ENCODE data around the gene RNF207. TPM values are rescaled to one million over a fixed set of nuclear protein-coding genes. Genes with fewer than 3 reads are reported as not detected.
"Not testable (repeated sequence)": the region's sequence is repeated elsewhere in the genome, so short reads cannot be mapped to it uniquely, and the experiment has no call there.

The RNF207 gene
- total RNA-seq, 6 experiments from 2014 or later = 8.4 to 20.5 (median 14.4) TPM

DNA sequence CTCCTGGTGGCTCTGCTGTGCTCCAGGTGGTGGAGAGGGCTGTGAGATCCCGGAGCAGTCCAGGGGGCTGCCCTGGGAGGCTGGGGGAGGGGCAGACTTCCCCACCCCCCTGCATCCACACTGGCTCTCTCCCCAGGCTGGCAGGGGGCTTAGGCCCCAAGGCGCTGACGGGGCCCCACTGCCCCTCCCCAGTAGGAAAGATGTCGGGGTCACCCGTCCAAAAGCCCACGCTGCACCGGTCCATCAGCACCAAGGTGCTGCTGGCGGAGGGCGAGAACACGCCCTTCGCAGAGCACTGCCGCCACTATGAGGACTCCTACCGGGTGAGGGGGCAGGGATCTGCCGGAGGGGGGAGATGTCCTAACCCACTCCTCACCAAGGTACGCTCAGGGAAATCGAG is 5.8 kb downstream of the RNF207 start:
- WGBS (ENCODE audit: insufficient coverage, low coverage, low lambda C conversion rate, missing lambda C conversion rate) = 100% methylated on average over 2 of the region's 16 CpGs

GRCh38 chr1:6212193-6212959 is 6.5 kb downstream of the RNF207 start:
- DNase-seq (no peak), ATAC-seq (no peak)
- Histone ChIP-seq H3K27ac (no peak overlapping the region), H3K36me3 (no peaks in the 10 kb centered on the region), H3K27me3 (no peaks in the 10 kb centered on the region), H3K4me1 (no peaks in the 10 kb centered on the region), H3K4me3 (no peak overlapping the region), H3K9me3 (no peaks in the 10 kb centered on the region)
- no peak for TF ChIP-seq POLR2A (IDR thresholded peaks at IDR 0.05)
- TF ChIP-seq CTCF (IDR thresholded peaks at IDR 0.05) = no peak
- intact Hi-C loops (cut with DNase I) = no loop called here
- 76% methylated on average over 14 of the region's 20 CpGs for WGBS (ENCODE audit: insufficient coverage, low coverage, low lambda C conversion rate, missing lambda C conversion rate)

More for the DNA sequence above, 5.8 kb downstream of the RNF207 start:
- Histone ChIP-seq H3K27ac (no peak overlapping the region), H3K4me3 (no peak overlapping the region), H3K36me3 (no peaks in the 10 kb centered on the region), H3K27me3 (no peaks in the 10 kb centered on the region), H3K9me3 (no peaks in the 10 kb centered on the region), H3K4me1 (no peaks in the 10 kb centered on the region)
- TF ChIP-seq CTCF (IDR thresholded peaks at IDR 0.05) = no peak
- no peak for TF ChIP-seq POLR2A (IDR thresholded peaks at IDR 0.05)
- DNase-seq (no peak), ATAC-seq (no peak)
- intact Hi-C loops (cut with DNase I) = no loop called here

DNA sequence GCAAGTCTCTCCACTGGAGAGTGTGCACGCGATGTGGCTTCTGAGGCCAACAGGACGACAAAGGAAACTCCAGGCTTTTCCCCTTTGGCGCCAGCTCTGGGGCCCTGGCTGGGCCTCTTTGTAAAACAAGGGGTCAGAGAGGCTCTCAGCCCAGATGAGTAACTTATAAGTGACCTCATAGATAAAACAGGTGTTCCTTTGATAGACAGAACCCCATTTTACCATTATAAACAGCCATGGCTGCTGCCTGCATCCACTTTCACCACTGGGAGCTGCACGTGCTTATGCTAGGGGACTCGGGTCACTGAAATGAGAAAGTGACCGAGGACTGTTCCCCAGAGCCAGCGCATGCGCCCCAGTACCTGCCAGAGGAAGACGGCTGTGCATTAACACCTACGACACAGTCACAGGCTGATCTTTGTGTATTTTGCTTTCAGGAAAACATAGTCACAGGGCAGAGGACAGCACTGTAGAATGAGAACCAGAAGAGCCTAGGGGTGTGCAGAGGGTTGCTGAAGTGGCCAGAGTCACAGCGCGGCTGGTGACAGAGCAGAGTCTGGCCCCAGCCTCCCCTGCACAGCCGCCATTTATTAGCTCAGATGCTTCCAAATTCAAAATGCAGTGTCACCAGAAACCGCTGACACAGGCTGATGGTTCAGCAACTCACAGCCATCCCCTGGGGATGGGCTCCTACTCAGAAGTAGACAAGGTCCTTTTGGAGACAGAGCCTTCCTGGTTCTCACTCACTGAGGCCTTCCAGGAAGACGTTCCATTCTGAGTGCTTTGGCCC is 12.7 kb downstream of the RNF207 start:
- intact Hi-C loops (cut with DNase I) = no loop called here
- Histone ChIP-seq H3K27ac (no peak overlapping the region), H3K36me3 (peaks cover 0 to 3% (median 0%) of the 10 kb centered on the region in 4 donors), H3K27me3 (no peaks in the 10 kb centered on the region), H3K9me3 (no peaks in the 10 kb centered on the region), H3K4me3 (no peak overlapping the region), H3K4me1 (no peaks in the 10 kb centered on the region)
- ATAC-seq = no peak
- DNase-seq = no peak
- 90% methylated on average over 8 of the region's 16 CpGs for whole genome bisulfite sequencing (ENCODE audit: insufficient coverage, low coverage, low lambda C conversion rate, missing lambda C conversion rate)
- TF ChIP-seq CTCF (IDR thresholded peaks at IDR 0.05) = no peak

- H3K9me3 ChIP-seq; H3K27ac ChIP-seq; ATAC-seq; H3K4me1 ChIP-seq; H3K27me3 ChIP-seq; DNase-seq; H3K4me3 ChIP-seq; intact Hi-C loops (cut with DNase I): not testable (repeated sequence)
- peaks cover 0 to 14% (median 4%) of the 10 kb centered on the region in 4 donors for H3K36me3 ChIP-seq
- WGBS (ENCODE audit: insufficient coverage, low coverage, low lambda C conversion rate, missing lambda C conversion rate) = 85% methylated on average over 5 of the region's 11 CpGs
These were observed 13.7 kb downstream of the RNF207 start for GRCh38 chr1:6219641-6220040.

GRCh38 chr1:6220236-6220635 is 14.3 kb downstream of the RNF207 start:
- Histone ChIP-seq H3K4me1 (no peaks in the 10 kb centered on the region), H3K9me3 (no peaks in the 10 kb centered on the region), H3K27ac (no peak overlapping the region), H3K27me3 (no peaks in the 10 kb centered on the region), H3K4me3 (no peak overlapping the region), H3K36me3 (peaks cover 0 to 20% (median 5%) of the 10 kb centered on the region in 4 donors)
- ATAC-seq = no peak
- intact Hi-C loops (cut with DNase I) = no loop called here
- 100% methylated on average over 3 of the region's 8 CpGs for WGBS (ENCODE audit: insufficient coverage, low coverage, low lambda C conversion rate, missing lambda C conversion rate)
- DNase-seq = no peak
- TF ChIP-seq CTCF (IDR thresholded peaks at IDR 0.05) = no peak
- no peak for TF ChIP-seq POLR2A (IDR thresholded peaks at IDR 0.05)
